ENCODE measurements around the gene PARD3.
"Not testable (repeated sequence)": the region's sequence is repeated elsewhere in the genome, so short reads cannot be mapped to it uniquely, and the experiment has no call there.

Gene PARD3

DNA sequence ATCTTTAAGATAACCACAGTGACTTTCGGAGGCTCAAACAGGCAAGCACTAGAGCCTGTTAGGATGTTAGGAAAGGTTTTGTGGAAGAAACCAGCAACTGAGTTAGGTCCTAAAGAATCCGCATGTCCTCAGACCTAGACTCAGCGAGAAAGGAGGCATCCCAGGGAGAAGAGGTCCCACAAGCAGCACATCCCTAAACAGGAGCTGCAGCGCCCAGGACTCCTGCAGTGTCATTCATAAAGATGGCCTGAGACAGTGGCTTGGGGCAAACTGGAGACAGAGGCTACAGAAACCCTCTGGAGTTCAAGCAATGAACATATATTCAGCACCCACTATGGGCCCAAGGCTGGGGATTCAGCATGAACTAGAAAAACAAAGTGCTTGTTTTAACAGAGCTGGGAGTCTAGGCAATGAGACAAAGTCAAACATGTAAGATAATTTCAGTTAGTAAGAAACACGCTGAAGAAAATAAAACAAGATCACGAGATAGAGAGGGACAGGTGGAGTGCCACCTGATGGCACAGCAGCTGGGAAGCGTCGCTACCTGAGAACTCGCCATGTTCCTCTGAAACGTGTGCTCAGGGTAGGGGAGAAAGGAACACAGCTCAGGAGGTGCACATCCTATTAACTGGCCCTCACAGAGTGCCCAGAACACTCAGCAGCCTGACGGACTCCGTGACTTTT, 48.1 kb downstream of the PARD3 start:
- DNase-seq (ENCODE audit: low read depth), result no peak

DNA sequence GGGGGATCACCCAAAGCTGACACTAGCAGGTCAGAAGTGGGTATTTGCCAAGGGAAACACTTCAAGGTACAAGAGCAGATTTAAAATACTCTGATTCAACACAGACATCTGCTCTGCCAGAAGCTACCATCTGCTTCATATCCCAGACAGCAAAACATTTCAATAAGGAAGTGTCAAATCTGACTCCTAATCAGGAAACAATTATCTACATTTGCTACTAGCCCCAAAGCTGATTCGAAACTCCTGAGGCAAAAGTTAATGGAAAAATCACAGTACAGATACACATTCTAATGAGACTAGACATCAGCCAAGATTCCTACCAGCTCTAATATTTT, 48.9 kb downstream of the PARD3 start:
- no peak for DNase-seq (ENCODE audit: low read depth)

DNA sequence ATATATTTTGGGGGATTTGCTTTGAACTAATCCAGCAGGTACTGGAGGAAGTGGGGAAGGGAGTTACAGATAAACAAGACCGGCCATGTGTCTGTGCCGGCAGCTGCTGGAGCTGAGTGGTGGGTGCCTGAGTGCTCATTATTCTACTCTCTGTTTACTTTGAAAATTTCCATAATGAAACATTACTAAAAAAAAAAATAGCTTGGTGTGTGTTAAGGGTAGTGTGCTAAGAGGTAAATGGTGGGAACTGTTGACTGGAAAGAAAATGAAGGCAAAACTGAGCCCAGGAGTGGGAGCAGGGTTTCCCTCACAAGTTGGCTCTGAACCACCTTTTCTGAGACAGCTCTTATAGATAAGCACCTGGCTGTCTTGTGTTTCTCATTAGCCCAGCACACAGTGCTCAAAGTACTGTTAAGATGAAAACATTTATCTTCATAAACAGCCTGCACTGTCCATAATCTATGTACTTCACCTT, 50.6 kb downstream of the PARD3 start:
- no peak for DNase-seq (ENCODE audit: low read depth)

DNA sequence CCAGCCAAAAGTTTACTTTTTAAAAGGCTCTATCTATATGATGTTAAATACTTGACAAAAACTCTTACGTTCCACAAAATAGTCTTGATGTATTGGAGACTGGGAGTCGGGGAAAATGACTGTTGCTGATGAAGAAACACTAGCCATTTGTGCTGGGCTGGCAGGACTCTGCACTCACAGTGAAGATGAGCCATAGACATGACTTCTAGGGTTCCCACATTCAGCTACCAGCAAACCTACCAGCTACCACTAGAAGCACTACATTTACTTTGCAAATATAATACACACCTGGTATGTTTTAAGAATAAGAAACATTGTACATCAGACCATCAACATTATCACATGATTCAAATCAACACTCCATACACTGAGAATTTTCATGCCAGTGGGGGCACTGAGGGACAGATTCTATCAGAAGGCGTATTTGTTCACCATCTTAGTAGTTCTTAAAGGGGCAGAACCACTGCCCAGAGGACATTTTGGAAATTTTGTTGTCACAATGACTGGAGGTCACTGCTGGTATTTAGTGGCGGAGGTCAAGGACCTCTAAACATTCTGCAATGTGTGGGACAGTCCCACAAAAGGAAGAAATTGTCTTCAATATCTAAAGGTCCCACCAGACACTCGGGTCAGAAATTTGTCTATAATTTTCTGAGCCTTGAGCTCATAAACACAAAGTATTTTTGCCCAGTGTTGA, 52.3 kb downstream of the PARD3 start:
- no peak for DNase-seq (ENCODE audit: low read depth)

DNA sequence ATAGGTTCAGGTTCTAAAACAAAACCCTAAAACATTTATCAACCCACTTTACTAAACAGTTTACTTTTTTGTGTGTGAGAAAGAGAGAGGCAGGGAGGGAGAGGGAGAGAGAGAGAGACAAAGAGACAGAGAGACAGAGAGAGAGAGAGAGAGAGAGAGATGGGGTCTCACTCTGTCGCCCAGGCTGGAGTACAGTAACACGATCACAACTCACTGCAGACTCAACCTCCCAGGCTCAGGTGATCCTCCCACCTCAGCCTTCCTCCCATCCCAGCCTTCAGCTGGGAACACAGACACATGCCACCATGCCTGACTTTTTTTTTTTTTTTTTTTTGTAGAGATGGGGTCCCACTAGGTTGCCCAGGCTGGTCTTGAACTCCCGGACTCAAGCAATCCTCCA, 52.9 kb downstream of the PARD3 start:
- DNase-seq (ENCODE audit: low read depth), result no peak

DNA sequence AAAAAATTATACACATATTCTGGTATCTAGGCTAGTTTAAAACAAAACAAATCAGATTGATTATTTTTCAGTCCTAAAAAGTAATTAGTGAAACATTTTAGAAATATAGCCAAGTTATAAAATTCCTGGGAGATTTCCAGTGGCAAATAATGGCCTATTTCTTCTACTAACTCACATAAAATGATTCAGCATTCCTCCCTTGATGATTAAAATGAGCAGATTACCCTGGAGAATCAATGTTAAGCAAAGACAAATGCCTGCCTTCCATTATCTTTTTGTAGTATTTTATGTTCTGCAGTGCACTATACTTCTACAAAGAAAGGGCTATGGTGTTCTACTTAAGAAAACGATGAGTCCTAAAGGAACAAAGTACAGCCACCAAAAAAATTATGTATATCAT, 53.6 kb downstream of the PARD3 start:
- DNase-seq (ENCODE audit: low read depth), result no peak

DNA sequence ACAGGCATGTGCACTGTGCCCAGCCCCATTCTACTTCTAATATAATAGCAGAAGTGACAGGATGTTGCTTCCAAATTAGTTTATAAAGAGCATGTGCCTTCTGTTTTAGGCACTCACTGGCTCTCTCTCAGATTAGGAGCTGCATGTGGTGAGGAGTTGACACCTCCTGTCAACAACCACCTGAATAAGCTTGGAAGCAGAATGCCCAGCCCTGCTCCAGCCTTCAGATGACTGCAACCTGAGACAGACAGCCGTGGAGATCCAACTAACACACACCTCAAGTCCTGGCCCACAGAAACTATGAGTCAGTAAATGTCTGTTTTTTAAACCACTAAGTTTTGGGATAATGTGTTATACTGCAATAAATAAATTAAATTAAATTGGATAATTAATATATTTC, 54.5 kb downstream of the PARD3 start:
- no peak for DNase-seq (ENCODE audit: low read depth)

DNA sequence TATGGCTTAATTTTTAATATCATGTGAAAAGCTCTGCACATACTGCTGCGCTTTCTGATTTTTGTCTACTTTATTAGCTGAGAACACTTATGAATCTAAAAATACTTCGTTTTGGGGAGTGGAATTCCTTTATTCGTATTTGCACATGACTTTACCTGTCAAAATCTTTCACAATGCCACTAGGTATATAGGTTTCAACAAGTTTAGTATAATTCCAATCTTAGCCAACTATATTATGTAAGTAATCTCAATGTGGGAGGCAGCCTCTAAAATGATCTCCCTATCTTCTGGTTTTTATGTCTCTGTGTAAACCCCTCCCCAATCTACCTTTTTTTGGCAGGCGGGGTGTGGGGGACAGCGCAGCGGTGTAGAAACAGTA, 55.3 kb downstream of the PARD3 start:
- no peak for DNase-seq (ENCODE audit: low read depth)

DNA sequence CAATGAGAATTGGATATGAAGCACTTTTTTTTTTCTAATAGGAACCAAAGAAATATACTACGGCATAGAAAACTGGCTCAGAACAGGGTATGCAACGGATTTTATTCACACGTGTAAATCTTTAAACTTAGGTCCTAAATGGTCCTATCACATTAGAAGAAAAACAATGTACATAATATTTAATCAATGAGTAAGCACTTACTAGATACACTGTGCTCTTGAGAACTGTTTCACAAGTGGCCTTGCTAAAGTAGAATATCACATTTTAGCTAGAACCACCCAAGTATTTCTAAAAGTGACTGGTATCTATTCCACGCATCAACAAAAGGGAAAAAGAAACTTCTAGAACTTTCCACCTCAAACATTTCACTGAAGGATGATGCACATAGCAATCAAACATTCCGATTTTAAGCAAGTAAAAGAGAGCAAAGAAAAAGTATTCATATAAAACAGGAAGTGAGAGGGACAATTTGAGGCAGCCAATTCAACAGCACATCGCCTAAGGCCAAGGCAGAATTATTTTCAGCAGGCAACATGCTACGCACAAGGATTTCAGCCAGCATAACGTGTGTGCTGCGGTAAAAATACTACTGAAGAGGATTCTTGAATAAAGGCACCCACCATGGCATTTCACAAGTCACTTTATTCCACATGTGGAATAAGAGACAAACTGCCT, 55.8 kb downstream of the PARD3 start:
- no peak for DNase-seq (ENCODE audit: low read depth)

DNA sequence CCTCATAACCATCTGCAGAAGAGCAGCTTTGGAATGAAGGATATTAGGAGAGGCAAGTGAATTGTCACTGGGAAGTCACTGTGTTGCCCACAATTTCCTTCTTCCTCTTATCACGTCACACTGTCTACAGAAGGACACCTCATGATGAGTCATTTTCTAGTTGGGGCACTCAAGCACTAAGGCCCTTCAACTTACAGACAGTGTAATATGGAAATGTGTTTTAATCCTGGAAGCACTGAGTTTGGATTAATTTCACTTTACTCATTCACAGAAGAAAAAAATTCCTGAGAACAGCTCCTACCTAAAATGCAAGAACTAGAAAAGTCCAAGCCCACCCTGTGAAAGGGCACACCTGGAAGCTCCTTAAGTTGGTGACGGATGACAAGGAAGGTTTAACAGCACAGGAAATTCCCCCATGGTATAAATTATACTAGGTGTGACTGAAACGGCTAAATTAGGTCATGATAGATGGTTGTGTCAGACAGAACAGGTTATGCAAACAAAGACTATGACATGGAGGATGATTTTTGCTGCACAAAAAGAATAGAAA, 56.6 kb downstream of the PARD3 start:
- no peak for DNase-seq (ENCODE audit: low read depth)

DNA sequence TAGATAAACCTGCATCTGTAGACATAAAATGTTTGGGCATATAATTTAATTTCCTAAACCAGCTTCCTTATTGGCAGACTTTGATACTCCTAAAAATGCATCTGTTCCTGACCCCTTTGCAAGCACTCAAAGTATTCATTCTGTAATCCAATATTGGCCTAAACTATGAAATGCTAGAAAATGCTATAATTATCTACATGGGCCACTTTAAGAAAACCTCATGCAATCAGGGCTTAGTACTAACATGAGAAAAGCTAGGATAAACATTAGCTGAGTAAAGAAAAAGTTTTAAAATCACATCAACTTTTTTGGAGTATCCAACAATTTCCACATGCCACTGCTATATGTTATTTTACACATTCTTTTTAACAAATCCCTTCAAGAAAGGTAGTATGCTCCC, 57.2 kb downstream of the PARD3 start:
- DNase-seq (ENCODE audit: low read depth), result no peak

DNA sequence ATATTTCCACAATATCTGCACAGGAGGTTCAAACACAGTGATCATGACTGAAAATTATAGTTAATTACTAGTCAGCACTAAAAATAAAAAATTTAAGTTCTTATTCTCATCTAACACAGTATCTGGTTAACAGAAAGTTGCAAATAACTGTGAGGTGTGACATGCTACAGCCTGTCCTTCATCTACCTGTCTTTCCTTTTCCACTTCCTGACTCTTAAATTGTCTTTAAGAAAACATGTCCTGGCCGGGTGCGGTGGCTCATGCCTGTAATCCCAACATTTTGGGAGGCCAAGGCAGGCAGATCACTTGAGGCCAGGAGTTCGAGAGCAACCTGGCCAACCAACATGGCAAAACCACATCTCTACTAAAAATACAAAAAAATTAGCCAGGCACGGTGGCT, 57.9 kb downstream of the PARD3 start:
- DNase-seq (ENCODE audit: low read depth), result not testable (repeated sequence)

DNA sequence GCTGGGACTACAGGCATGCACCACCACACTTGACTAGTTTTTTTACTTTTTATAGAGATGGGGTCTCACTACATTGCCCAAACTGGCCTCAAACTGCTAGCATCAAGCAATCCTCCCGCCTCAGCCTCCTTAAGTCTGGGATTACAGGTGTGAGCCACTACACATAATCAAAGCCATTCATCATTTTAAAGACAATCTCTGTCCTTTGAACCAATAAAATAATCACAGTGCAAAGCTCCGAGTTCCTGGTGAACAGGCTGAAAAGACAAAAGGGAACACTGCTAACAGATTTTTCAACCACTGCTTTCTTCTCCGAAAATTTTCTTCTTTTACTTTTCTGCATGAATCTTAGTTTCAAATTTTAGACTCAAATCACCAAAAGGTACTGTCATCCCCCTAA, 58.5 kb downstream of the PARD3 start:
- DNase-seq (ENCODE audit: low read depth), result no peak

DNA sequence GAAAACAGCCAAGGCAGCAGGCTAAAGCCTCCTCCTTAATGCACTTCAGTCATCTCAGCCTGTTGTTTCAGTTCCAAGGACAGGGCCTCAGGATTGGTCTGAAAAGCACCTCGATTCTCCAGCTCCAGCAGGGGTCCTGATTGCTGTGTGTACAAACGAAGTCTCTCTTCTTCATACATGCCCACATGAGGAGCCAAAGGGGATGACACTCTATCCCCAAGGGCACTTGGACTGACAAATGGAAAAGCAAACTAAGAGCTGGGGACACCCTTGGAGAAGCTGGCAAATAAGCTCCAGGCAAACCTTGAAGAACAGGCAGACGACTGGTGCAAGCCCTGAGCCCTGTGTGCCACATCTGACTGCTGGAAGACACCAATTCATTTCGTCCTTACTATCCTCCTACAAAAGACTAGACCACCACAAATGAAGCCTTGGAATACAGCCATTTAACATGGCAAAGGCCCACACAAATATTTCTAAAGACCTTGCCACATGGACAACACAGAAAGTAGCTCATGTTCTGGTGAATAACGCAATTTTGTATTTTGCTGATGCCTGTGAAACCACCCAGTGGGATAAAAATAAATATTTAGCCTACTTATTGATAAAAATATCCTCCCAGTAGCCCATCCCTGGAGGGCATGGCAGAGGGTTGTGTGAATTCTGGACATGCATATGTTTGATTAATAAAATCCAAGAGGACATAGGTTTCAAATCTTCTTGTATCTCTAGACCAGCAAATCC, 61.9 kb downstream of the PARD3 start:
- no peak for DNase-seq (ENCODE audit: low read depth)

DNA sequence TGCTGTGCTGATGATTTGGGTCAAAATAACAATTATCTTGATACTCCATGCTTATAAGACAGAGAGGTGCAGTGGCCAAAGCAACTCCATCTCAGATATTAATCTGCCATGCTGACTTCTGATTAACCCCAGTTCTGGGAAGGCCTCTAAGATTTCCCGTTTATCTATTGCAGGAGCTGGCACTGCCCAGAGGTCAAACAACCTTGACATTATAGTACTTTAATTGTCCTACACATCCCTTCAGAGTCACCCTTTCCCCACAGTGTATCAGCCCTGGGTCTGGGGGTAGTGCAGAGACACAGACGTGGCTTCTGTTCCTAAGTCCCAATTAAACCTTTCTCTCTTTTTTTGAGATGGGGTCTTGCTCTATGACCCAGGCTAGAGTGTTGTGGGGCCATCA, 63.8 kb downstream of the PARD3 start:
- DNase-seq (ENCODE audit: low read depth), result no peak

DNA sequence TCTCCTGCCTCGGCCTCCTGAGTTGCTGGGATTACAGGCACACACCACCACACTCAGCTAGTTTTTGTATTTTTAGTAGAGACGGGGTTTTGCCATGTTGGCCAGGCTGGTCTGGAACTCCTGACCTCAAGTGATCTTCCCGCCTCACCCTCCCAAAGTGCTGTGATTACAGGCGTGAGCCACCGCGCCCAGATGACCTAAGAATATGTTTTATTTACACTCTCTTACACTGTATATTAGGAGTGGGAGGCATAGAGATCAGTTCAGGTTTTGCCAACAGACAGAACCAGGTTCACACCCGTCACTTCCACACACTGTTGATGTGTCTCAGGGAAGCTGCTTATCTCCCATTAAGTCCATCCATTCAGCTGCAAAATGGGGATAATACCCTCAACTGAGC, 64.3 kb downstream of the PARD3 start:
- DNase-seq (ENCODE audit: low read depth), result not testable (repeated sequence)

DNA sequence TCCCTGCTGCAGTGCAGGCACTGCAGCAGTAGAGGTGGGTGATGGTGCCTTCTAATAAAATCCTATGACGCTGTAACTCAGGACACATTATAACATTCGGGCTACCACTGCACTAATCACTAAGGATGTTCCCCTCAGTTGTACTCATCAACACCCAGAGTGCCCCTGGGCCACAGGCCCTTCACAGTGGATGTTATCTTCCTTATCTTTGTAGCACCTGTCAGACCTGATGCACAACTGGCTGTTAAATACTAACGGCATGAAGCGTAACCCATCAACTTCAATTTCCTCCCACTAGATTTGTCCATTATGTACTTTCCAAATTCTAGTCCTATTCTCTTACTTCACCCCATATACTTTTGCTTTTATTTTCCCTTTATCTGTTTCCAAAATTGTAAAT, 66.3 kb downstream of the PARD3 start:
- no peak for DNase-seq (ENCODE audit: low read depth)

DNA sequence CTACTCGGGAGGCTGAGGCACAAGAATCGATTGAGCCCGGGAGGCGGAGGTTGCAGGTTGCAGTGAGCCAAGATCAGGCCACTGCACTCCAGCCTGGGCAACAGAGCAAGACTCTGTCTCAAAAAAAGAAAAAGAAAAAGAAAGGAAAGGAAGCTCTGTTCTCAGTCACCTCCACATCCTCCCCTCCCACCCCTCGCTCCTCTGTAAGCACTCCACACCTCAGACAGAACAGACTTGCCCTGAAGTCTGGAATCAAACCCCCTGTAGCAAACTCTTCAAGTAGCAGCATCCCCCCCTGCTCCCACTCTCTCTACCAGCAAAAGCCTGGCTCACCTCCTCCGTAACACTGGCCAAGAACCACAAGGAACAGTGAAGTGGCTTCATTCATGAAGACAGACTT, 66.7 kb downstream of the PARD3 start:
- DNase-seq (ENCODE audit: low read depth), result no peak

DNA sequence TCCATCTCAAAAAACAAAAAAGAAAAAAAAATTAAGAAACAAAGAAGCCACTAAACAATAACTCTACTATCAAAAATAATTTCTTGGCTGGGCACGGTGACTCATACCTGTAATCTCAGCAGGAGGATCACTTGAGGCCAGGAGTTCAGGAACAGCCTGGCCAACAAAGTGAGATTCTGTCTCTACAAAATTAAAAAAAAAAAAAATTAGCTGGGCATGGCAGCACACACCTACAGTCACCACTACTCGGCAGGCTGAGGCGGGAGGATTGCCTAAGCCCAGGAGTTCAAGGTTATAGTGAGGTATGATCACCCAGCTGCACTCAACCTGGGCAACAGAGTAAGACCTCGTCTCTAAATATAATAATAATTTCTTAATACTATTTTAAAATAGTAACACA, 69.0 kb downstream of the PARD3 start:
- DNase-seq (ENCODE audit: low read depth), result no peak

DNA sequence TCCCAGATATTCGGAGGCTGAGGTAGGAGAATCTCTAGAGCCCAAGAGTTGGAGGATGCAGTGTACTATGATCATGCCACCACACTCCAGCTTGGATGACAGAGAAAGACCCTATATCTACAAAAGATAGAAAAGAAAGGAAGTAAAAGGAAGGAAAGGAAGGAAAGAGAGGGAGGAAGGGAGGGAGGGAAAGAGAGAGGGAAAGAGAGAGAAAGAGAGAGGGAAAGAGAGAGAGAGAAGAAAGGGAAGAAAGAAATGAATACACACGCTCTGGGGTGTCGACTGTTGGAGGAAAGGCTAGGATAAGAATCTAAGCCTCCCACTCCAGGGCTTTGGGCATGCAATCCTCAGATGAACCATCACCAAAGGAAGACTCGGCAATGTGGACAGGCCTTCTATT, 69.9 kb downstream of the PARD3 start:
- DNase-seq (ENCODE audit: low read depth), result no peak

DNA sequence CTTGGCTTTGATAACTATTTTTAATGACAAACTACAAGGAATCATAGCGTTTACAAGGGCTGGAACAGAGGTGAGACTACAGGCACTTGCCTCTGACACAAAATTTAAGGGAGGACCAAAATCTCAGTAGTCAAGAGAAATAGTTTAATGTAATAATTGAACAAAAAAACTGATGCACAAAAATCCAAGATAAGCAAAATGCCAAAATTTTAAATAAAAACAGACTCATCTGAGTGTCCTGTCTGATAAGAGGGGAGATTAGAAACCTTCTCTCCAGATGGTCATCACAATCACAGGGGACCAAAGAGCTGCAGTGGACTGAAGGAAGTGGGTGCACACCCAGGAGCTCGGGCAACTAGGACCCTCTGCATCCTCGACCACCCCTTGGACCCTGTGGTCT, 70.5 kb downstream of the PARD3 start:
- DNase-seq (ENCODE audit: low read depth), result no peak

DNA sequence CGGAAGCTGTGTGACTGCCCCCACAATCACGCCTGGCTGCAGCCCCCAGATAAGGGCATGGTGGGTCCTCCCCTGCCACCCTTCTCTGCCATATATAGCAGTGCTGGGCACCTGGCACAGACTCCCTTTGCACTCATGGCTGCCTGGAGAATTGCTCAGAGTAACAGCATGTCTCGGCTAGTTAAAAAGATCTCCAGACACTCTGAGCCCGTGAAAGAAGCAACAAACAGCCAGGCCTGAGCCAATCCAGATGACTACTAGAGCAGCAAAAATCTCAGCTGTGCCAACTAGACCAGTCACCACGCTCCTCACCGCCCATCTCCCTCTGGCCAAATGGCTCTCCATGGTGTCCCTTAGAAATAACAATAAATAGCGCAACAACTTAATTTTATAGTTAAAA, 71.3 kb downstream of the PARD3 start:
- no peak for DNase-seq (ENCODE audit: low read depth)

DNA sequence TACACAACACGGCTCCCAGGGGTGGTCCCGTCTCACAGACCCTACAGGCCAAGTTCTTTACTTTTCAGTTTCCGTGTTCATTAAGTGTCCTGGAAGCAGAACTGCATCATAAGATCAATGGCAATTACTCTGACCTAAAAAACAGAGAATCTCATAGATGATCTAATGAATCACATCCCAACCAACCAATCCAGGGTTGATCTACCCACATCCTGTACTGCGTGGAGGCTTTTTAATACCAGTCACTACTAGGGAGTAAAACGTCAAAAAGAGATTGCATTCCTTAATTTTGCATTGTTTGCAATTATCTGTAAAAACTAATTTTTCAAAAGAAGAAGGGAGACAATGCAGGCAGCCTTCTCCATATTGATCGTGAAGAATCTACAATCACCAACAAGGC, 72.6 kb downstream of the PARD3 start:
- no peak for DNase-seq (ENCODE audit: low read depth)

Data from activated T-helper 9 cell treated with anti-CD3 and anti-CD28 coated beads, Interleukin-2, amount 50 U/mL, for 16 hours (primary cell).